OCI-M2 (cell line): ENCODE results near the gene GRK5.

ENCODE experiments used
- DNase-seq: peaks from one replicate; lab custom pipeline; 2025; ENCODE audit not compliant: unreplicated experiment; lab: John Stamatoyannopoulos, UW

The GRK5 gene

GRCh38 chr10:119292968-119293760, 85.8 kb downstream of the GRK5 start:
- no peak for DNase-seq

DNA sequence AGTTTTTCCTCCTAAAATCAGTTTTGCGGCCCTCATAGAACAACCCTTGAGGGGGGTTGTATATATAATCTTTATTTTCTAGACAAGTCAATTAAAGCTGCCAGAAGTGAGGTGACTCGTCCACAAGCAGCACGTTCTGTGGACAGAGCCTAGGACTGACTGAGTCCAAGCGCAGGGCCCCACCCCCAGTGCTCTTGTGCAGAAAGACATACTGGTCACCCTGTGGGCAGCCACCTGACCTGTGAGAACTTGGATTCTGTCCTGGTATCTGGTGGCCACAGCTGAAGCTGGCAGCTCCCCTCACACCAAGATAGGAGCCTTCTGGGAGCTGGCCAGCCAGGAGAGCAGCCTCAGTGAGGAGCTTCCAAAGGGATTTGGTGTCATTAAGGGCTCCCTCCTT, 89.3 kb downstream of the GRK5 start:
- no peak for DNase-seq

DNA sequence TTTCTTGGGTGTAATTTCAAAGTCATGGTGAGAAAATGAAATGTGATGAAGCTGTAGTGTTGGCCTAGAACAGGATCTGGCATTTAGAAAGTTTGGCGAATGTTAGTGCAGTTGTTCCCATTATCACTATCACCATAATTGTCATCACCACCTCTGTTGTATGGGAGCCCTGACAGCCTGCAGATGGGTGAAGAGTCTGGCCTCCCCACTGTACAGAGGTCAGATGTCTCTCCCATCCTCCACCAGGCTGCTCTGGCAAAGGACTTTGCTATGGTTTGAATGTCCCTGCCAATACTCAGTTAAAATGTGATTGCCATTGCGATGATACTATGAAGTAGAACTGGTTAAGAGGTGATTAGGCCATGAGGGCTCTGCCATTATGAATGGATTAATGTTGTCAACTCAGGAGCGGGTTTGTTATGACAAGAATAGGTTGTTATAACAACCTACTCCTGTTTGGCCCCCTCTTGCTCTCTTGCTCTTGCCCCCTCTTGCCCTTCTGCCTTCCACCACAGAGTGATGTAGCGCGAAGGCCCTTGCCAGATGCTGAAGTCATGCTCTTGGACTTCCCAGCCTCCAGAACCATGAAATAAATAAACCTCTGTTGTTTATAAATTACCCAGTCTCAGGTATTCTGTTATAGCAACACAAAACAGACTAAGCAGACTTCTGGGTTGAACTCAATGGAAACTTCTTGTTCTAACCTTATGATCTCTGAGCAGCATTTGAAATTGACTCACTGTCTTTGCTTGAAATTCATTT, 90.0 kb downstream of the GRK5 start:
- DNase-seq: no peak

GRCh38 chr10:119298810-119299209, 91.4 kb downstream of the GRK5 start:
- DNase-seq: no peak

GRCh38 chr10:119299531-119299930, 92.2 kb downstream of the GRK5 start:
- DNase-seq: no peak

GRCh38 chr10:119301397-119301796, 94.0 kb downstream of the GRK5 start:
- no peak for DNase-seq

DNA sequence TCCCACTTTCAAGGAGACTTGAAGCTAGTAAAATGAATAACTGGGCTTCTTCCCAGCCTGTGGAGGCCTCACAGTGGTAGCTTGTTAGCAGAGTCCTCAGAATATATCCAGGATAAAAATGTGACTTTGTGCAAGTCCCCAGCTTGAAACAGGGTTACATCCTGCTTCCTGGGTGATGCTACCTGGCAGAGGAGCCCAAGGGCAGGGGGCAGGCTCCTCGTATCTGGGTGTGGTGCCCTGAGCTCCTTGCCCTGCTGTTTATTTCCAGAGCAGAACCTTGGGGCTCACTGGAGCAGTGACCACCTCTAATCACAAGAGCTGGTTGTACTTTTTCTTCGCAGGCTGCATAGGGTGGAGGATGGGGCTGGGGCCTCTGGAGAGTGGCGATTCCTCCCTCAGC, 94.8 kb downstream of the GRK5 start:
- no peak for DNase-seq

DNA sequence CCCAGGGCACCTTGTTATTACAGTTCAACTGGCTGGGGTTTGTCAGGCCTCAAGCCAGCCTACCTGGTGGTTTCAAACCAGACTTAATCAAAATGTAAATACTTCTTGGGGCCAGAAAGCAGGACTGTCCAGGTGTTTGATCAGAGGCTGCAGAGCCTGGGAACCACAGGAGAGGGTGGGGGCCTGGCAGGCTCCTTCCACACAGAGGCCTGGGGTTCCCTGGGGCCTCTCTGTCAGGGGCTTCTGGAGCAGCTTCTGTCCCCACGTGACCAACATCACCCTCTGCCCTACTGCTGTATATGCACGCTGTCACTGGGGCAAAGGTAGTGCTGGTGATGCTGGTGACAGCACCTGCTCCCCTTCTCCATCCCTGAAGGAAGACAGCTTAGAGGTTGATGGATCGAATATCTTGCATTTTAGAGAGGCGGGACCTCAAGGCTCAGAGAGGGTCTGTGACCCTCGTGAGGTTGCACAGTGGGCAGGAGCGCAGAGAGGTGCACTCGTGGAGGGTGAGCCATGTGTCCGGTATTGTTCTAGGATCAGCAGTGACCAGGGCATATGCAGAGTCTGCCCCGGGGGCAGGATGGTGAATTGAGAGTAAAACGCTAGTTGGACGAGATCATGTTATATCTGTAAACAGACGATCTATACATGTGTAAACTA, 95.4 kb downstream of the GRK5 start:
- no peak for DNase-seq

GRCh38 chr10:119303886-119304285, 96.5 kb downstream of the GRK5 start:
- no peak for DNase-seq

- DNase-seq: no peak
Measured at GRCh38 chr10:119304541-119304940, 97.2 kb downstream of the GRK5 start.

- DNase-seq: peak; percentile 32
Measured at GRCh38 chr10:119305860-119306513, 98.6 kb downstream of the GRK5 start.

DNA sequence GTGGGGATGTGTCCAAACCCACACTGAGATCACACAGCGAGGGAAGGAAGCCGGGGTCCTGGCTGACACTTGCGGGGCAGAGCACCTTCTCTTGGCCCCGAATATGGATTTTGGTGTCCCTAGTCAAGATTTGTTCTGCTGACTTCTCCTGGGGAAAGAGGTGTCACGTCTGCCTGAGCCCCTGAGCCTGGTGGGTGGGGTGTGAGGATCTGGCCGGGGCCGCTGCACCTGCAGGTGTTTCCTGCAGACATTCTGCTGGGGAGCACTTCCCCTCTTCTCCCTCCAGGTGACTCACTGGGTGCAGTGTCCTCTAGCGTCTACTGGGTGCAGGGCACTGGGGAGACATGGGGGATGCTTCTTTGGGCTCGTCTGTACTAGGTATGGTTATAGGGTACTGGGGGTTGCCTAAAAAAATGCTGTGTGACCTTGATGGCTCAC, 99.2 kb downstream of the GRK5 start:
- no peak for DNase-seq

- no peak for DNase-seq
Measured at GRCh38 chr10:119306986-119307392, 99.6 kb downstream of the GRK5 start.

DNA sequence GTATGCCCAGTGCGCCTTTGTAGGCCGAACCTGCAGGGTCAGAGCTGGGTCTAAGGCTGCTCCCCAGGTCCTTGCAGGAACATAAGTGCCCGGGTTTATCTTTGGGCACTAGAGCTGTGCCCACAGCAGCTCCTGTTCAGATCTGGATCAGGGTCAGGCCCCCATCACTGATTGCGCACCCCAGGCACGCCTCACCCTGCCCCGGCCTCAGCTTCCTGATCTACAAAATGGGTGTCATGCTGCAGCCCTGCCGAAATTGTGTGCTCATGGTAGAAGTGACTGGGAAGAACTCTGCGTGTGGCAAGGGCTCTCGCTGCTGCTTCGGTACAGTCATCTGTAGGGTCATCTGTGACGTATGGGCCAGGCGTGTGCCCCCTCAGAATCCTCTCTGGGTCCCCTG, 100.7 kb downstream of the GRK5 start:
- no peak for DNase-seq

- DNase-seq: no peak
Measured at GRCh38 chr10:119308551-119309422, 101.4 kb downstream of the GRK5 start.

GRCh38 chr10:119309423-119309770, 102.0 kb downstream of the GRK5 start:
- DNase-seq: no peak

DNA sequence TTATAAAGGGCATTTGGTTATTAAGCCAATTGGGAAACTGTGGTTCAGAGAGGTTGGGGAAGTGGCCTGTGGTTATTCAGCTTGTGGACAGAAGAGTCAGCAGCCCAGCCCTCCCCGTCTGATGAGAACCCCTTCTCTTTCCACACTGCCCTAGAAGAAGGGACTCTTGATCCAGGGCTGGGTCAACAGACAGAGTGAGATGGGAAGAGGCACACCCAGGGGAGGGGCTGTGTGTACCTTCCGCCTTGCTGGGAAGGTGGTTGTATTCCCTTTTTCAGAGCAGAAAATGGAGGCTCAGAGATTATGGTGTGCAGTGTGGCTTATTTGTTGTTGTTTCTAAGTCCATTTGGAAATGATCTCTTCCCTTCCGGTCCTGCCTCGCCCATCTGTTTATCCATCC, 103.4 kb downstream of the GRK5 start:
- DNase-seq: no peak

DNA sequence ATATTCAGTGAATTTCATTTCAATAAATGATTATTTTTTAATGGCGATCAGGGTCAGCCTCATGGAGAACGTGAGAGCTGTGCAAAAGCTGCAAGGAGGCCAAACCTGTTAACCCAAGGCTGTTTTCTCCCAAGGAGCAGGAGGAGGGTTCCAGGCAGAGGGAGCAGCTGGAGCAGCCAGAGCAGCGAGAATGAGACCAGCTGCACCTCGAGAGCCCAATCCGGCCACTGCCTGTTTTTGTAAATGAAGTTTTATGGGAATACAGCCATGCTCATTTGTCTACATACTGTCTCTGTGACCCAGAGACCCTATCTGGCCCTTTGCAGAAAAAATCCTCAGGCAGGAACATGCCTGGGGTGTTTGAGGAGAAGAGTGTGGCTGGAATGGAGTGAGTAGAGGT, 104.9 kb downstream of the GRK5 start:
- no peak for DNase-seq

DNA sequence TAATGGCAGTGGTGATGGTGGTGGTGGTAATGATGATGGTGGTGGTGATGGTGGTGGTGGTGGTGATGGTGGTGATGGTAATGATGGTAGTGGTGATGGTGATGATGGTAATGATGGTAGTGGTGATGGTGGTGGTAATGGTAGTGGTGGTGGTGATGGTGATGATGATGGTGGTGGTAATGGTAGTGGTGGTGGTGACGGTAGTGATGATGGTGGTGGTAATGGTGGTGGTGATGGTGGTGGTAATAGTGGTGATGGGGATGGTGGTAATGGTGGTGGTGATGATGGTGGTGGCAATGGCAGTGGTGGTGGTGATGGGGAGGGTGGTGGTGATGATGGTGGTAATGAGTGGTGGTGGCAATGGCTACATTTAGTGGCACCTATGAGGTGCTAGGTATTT, 105.7 kb downstream of the GRK5 start:
- DNase-seq: no peak

- no peak for DNase-seq
Measured at GRCh38 chr10:119313644-119314043, 106.3 kb downstream of the GRK5 start.

DNA sequence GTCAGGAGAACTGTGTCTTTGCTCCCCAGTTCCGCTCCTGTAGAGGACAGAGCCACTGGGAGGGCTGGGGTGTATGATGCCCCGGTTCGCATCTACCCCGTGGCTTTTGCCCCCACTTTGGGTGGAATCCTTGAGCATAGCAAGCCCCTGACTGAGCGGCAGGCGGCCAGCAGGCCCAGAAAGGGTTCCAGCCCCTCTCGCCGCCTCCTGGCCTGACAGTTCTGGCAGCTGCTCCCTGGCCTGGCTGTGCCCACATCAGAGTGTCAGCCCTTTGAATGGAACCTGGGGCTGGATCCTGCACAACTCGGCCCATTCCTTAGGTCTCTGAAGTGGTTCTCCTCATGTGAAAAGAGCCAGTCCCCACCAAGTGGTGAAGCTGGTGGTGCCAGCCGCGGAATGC, 106.7 kb downstream of the GRK5 start:
- no peak for DNase-seq
